ENCODE measurements around the gene ERFE.

Gene ERFE

DNA sequence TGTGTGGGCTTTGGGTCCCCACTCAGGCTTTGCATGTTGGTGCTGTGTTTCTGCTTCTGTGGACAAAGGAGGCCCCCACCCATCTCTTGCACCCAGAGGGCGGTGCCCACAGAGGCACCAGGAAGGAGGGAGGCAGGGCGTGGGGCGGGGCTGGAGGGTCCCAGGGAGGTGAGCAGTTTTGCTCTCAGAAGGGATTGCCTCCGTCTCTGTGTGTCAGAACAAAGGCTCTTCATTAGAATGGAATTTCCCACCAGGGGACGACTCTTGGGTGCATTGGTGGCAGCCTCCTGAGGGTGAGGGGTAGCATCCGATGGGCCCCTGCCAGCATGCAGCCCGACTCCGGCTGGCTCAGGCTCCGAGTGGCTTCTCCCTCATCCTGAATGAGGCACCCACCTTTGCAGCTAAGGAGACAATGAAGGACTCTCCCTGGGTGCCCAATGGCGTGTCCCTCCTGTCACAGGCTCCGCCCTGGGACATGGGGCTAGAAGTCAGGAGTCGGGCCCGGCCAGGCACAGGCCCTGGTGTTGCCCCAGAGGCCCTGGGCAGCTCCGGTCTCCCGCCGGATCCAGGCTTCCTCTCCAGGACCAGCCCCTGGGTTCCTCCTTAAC lies 7.0 kb upstream of the ERFE start:
- Histone ChIP-seq H3K36me3 (peaks cover 0 to 39% (median 8%) of the 10 kb centered on the region in 3 donors), H3K9me3 (no peaks in the 10 kb centered on the region), H3K27me3 (no peaks in the 10 kb centered on the region), H3K4me3 (no peak overlapping the region), H3K4me1 (no peaks in the 10 kb centered on the region), H3K27ac (no peak overlapping the region)
- no peak for TF ChIP-seq CTCF (IDR thresholded peaks at IDR 0.05)
- intact Hi-C loops (cut with DNase I; ENCODE audit: low total_unique reads), result no loop called here
- no peak for DNase-seq

DNA sequence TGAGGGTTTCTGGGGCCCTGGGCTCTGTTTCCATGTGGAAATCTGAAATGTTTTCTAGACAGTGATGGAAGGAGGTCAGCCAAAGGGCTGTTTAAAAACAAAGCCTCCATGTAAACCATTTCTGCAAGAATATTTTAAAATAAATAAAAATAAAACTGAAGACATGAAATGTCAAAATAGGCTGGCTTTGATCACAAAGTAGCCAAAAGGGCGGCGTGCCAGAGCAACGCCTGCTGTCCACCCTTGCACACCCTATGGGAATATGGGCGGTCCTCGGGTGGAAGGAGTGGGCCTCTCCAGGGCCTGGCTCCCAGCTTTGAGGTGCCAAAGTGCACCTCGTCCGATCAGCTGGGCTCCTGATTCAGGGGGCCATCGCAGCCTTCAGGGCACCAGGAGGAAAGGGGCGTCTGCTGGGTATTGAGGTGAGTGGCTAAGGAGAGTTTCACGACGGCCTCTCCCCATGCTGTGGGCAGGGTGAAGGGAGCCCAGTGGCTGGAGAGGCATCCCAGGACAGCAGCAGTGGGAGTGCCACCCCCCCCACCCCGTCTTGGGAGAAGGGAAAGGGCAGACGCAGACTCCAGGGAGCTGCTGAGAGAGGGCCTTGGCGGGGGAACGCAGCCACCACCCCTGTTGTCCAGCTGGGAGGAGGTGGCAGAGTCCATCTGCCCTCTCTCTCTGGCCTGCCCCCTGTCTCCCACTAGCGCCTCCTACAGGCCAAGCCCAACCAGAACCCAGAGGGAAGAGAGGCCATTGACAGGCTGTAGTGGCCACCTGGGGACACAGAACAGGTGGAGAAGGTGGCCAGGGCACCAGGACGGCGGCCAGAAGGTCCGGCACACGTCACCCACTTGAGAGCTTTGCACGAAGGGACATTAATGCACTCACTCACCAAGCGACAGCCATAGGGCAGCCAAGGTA lies 5.7 kb upstream of the ERFE start:
- H3K27ac ChIP-seq, result no peak overlapping the region
- DNase-seq, result no peak
- TF ChIP-seq CTCF (IDR thresholded peaks at IDR 0.05), result no peak
- peaks cover 0 to 34% (median 8%) of the 10 kb centered on the region in 3 donors for H3K36me3 ChIP-seq
- H3K27me3 ChIP-seq, result peaks cover 0 to 2% of the 10 kb centered on the region in 2 donors
- no peak overlapping the region for H3K4me3 ChIP-seq
- intact Hi-C loops (cut with DNase I; ENCODE audit: low total_unique reads), result no loop called here
- H3K9me3 ChIP-seq, result no peaks in the 10 kb centered on the region
- H3K4me1 ChIP-seq, result no peaks in the 10 kb centered on the region

DNA sequence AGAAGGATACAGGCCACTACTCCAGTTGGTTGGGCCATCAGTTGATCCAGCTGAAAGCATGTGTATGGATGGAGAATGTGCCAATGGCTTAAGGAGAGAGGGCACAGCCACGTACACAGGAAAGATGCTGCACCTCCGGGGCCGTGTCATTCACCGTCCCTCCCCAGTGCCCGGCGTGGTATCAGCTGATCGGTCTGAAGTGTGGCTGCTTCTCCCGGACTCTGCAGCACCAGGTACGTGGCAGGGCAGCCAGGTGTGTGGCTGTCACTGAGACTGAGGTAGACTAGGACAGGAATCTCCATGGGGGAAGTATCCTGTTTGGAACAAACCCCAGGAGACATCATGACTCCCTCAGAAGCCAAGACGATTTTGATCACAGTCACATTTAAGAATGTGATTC lies 4.2 kb upstream of the ERFE start:
- TF ChIP-seq CTCF (IDR thresholded peaks at IDR 0.05), result no peak
- DNase-seq, result no peak
- intact Hi-C loops (cut with DNase I; ENCODE audit: low total_unique reads), result no loop called here
- no peak overlapping the region for H3K27ac ChIP-seq
- no peaks in the 10 kb centered on the region for H3K9me3 ChIP-seq
- peaks cover 0 to 16% of the 10 kb centered on the region in 2 donors for H3K27me3 ChIP-seq
- H3K4me1 ChIP-seq, result peaks cover 0 to 13% (median 12%) of the 10 kb centered on the region in 4 donors
- H3K4me3 ChIP-seq, result no peak overlapping the region
- H3K36me3 ChIP-seq, result peaks cover 0 to 20% (median 0%) of the 10 kb centered on the region in 3 donors

- TF ChIP-seq CTCF (IDR thresholded peaks at IDR 0.05), result no peak
- Histone ChIP-seq H3K9me3 (no peaks in the 10 kb centered on the region), H3K4me3 (no peak overlapping the region), H3K27me3 (peaks cover 0 to 22% of the 10 kb centered on the region in 2 donors), H3K27ac (no peak overlapping the region), H3K4me1 (peaks cover 0 to 16% (median 13%) of the 10 kb centered on the region in 4 donors), H3K36me3 (peaks cover 0 to 15% (median 0%) of the 10 kb centered on the region in 3 donors)
- no peak for DNase-seq
- intact Hi-C loops (cut with DNase I; ENCODE audit: low total_unique reads), result no loop called here
Measured at GRCh38 chr2:238155051-238155760, 3.6 kb upstream of the ERFE start.

DNA sequence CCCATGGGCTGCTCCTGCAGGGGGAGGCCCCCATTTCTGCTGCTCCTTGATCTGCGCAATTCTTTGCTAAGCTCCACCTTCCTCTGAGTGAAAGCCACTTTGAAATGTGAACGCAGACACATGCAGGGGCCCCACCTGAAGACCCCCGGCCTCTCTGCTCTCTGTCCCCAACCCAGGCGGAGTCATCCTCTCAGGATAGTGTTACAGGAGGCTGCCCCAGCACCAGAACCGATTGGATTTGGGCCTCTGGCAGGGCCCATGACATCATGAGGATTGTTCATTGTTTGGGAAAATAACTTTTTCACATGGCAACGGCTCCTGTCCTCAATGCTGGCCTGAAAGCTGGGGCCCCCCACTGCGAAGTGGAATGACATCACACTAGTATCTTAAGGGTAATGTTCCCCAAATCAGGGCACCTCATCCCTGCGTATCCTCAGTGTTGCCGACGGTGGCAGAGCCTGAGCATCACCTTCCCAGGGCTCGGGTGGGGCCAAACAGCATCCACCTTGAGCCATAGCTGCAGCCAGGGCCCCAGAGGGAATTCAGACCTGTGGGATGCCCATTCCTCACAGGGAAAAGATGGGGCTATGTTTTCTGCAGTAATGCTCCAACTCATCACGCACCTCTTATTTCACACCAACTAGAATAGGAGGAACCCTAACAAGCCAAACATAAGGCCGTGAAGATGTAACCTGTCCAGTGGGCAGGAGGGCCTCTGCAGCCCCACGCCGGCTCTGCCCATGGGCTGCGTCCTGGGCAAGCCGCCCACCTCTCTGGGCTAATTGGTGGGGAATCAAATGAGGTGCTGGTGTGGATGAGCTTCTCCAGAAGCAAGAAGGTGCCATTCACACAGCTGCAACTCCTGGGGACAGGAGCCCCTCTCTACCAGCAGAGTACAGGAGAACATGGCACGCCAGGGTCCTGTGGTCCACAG lies 2.7 kb upstream of the ERFE start:
- Histone ChIP-seq H3K4me1 (peaks cover 0 to 16% (median 13%) of the 10 kb centered on the region in 4 donors), H3K27me3 (peaks cover 0 to 30% of the 10 kb centered on the region in 2 donors), H3K4me3 (no peak overlapping the region), H3K9me3 (no peaks in the 10 kb centered on the region), H3K27ac (no peak overlapping the region), H3K36me3 (peaks cover 0 to 9% (median 0%) of the 10 kb centered on the region in 3 donors)
- intact Hi-C loops (cut with DNase I; ENCODE audit: low total_unique reads), result no loop called here
- no peak for TF ChIP-seq CTCF (IDR thresholded peaks at IDR 0.05)
- DNase-seq, result no peak
